Measurements from ENCODE around the gene GAS7.

DNA sequence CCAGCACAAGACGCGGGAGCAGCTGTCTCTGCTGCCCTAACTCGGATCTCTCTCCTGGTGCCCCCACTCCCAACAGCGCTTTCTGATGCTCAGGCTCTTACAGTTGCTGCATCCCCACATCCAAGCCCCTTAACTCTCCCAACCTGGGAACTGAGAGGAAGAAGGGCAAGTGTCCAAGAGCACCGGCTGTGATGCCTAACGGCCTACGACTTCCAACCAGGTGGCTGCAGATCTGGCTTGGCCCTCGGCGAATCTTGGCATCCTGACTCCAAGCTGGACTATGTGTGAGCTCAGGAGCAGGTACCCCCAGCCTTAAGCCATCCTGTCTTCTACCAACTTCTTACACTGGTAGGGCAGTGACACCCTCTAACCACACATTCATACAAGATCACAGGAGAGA, 255.1 kb downstream of the GAS7 start:
- TF ChIP-seq POLR2A (IDR thresholded peaks at IDR 0.05) (no peak), CTCF (IDR thresholded peaks at IDR 0.05) (no peak)
